Islet precursor cell (in vitro differentiated cells): ENCODE results near the gene ATAT1.

ENCODE experiments used
- DNase-seq: peaks from one replicate; pipeline ENCODE4 v3.0.0-alpha.2; 2018

Gene ATAT1

DNA sequence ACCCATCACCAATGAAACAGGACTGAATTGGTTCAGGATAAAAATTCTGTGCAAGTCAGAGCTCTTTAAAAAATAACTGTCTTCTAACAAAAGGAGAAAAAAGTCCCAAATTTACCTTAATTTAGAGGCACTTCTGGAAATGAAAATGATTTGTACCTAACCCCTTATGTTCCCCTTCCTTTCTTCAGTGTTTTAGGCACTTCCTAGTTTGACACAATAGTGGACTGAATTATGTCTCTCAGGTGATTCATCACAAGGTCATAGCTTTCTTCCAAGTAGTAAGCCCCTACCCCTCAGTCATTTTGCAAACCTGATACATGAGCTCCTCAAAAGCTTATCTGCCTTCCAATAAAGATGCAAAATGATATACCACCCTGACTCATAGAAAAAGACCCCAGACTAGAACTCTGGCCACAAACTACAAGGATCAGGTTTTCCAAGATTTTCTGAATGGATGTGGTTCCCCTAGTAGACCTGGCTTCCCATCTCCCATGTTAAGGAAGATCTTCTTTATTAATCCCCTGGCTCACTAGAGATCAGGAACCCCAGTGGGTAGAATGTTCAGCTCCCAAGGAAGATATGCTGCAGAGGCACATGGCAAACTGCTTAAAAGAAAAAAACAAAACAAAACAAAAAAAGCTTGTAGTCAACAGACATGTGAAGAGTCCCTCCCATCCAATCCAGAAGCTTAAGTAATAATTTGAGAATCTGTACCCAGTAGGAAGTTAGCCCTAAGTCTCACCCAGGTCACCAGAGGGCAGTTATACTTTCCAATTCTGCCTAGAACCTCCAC is 13.2 kb upstream of the ATAT1 start:
- no peak for DNase-seq

- no peak for DNase-seq
Measured at GRCh38 chr6:30614044-30614842, 12.4 kb upstream of the ATAT1 start.

GRCh38 chr6:30614843-30615218 is 11.8 kb upstream of the ATAT1 start:
- DNase-seq, result peak; percentile 94

GRCh38 chr6:30615219-30615957 is 11.3 kb upstream of the ATAT1 start:
- peak; percentile 89 for DNase-seq

DNA sequence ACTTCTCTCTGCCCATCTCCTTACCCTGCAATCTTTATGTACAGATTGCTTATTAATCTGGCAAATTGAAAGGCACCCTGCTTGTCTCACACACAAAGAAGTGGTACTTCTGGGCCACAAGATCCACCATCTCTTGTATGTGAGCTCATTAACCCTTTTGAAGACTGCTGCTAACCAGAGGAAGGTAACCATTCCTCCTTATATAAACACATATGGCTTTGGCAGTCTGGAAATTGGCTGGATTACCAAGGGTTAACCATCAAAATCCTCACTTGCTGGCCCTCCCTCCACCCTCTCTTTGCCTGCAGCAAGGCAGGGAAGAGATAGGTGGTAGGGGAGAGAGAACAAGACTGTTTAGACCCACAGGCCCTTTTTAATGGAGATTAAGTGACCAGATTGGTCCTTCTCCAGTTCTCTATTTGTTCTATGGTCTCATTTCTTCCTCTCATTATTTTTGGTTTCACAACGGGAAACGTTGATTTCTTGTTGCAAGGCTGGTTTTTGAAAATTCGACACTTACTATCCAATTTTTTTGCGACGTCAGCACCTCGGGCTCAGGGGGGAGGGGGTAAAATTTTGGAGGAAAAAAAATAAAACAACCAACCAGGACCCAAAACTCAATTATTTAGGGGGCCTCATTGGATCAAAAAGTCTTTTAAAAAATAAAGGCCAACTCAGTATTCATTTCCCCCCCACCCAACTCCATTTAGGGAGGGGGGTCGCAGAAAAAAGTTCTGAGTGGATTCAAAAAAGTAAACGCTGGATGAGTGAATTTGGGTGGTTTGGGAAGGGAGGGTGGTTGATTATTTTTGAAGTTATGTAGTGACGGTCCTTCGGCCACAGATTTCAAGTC is 10.5 kb upstream of the ATAT1 start:
- no peak for DNase-seq

DNA sequence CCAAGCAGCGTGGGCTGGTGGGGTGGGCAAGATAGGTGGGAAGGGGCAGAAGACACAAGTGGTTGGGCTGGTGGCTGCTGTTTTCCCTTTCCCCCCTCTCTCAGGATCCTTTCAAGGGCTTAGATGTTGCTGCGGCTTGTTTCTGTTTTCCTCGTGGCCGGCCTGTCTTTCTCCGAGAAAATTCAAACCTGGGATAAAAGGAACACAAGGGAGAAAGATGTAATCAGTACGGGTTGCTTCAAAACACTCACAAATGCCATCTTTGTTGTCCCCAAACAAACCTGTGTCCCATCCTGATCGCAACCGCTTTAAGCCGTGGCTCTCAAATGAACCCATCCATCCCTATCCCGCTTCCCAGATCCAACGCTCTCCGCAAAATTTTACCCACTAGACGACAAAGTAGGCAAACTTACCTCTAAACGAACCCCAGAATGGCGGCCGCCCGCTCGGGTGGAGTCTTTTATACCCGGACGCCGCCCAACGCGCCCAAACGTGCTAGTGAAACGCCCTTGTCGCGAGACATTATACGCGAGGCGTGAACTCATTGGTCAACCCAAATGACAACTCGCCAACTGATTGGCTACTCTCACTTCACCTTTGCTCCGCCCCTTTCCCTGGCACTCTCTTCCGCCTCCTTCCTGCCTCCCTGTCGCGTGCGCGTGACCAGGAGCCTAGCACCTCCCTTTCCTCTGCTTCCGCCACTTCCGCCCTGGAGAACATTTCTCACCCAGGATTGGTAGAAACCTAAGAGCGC is 9.7 kb upstream of the ATAT1 start, which contains the start of gene PPP1R10:
TSS of gene PPP1R10 (minus strand) at position 433 of the 754 bp plus-strand sequence. CDS start 7,299 bp downstream, outside the sequence.
- DNase-seq, result peak; percentile 100

DNA sequence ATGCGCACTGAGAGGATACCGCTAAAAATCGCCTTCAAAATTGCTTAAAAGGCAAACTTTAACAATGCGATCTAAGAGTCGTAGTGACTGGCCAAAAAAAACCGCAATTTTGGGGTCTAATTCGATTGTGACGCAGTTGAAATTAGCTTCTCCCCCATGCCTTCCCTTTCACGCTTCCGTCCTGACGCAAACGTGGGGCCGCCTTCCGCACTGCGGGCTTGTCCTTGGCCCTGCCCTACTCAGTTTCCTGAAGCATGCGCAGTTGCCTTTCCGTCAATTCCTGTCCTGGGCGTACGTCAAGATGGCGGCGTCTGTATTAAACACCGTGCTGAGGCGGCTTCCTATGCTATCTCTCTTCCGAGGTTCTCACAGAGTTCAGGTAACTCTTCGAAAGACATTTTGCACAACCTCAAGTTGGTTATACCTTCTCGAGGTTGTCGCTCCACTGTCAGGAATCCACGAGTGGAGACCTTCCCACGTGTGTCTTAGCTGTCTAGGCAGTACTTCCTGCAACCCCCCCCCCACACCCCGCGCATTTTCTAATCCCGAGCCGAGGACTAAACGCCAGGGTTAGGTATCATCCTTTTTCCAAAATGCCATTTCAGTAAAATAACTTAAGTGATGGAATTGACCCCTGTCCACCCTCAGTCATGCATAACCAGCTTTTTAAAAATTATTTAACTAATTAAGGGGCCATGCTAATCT is 9.0 kb upstream of the ATAT1 start, which contains the start of gene MRPS18B:
TSS of gene MRPS18B (plus strand) at position 276 of the 705 bp plus-strand sequence. CDS start at position 302, 26 bp downstream.
- DNase-seq, result peak; percentile 97

- DNase-seq, result no peak
Measured at GRCh38 chr6:30618270-30618797, 8.3 kb upstream of the ATAT1 start.

GRCh38 chr6:30619561-30619960 is 7.1 kb upstream of the ATAT1 start:
- DNase-seq, result no peak

DNA sequence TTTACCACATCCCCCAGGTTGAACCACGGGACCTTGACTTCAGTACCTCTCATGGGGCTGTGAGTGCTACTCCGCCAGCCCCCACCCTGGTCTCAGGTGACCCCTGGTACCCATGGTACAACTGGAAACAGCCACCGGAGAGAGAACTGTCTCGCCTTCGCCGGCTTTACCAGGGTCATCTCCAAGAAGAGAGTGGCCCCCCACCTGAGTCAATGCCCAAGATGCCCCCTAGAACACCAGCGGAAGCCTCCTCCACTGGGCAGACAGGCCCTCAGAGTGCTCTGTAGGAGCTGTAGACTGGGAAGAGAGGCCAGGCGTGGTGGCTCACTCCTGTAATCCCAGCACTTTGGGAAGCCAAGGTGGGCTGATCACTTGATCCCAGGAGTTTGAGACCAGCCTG is 1.2 kb upstream of the ATAT1 start:
- DNase-seq, result no peak

DNA sequence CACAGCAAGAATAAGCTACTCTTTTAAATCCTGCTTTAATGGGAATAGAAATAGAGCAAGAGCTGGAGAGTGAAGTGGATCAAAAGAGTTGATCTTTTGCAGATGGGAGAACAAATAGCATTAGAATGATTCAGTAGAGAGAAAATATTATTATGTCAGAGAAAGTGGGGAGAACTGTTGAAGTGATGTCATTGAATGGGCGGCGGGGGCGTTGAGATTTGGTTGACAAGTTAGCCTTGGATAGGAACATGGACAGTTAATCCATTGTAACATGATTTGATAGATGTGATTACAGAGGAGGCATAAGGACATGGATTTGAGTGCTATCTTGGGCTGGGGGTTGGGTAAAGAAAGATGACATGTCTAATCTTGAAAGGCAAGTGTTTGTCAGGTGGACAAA is 9.2 kb downstream of the ATAT1 start:
- no peak for DNase-seq

GRCh38 chr6:30640481-30640880 is 13.8 kb downstream of the ATAT1 start:
- no peak for DNase-seq

- no peak for DNase-seq
Measured at GRCh38 chr6:30641048-30641447, 14.4 kb downstream of the ATAT1 start.

GRCh38 chr6:30643656-30644055 is 17.0 kb downstream of the ATAT1 start:
- no peak for DNase-seq

- DNase-seq, result no peak
Measured at GRCh38 chr6:30644769-30645168, 18.1 kb downstream of the ATAT1 start.

- DNase-seq, result no peak
Measured at GRCh38 chr6:30645989-30646388, 19.3 kb downstream of the ATAT1 start.

DNA sequence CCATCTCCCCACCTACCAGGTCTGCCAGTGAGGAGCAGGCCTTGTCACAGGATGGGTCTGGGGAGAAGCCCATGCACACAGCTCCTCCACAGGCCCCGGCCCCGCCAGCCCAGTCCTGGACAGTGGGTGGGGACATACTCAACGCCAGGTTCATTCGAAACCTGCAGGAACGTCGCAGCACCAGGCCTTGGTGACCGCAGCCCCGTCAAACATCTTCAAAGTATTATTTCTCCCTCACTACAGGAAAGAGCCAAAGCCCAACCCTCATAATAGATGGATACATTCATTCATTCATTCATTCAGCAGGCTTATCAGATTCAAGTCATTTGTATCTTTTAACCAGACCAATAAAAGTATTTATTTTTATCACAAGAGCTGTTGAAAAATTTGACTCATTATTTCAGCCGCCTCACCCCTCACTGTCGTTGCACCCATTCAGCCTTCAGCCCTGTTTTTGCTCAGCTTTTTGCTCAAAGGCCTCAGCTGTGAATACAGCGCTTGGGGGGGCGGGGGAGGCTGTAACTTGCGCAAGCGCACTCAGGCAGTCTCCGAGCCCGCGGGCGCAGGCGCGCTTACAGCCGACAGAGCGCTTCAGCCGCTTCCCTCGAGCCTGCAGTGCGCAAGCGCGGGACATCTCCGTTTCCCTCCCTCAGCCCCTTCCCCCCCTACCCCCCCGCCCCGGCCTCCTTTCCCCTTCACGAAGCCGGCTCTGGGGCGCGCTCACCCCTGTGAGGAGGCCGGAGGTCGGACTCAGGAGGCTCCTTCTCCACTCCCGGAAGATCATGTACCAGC is 20.0 kb downstream of the ATAT1 start, which contains the start of gene C6orf136:
TSS of gene C6orf136 (plus strand) at position 684 of the 792 bp plus-strand sequence. CDS start at position 783, 99 bp downstream.
- DNase-seq, result peak; percentile 96

GRCh38 chr6:30647242-30648116 is 20.8 kb downstream of the ATAT1 start:
- peak; percentile 87 for DNase-seq
